IMR-90 (cell line): ENCODE results near the gene FUBP3. TPM values are rescaled to one million over a fixed set of nuclear protein-coding genes. Genes with fewer than 3 reads are reported as not detected.

Experiments used
- ATAC-seq: fragments of 200-7000 bp; cut with Tn5 transposase; 2 replicates; pipeline ENCODE4 v1.9.1; 2020; ENCODE audit warnings: low read depth, mild to moderate bottlenecking, moderate library complexity
- BruUV-seq: library from RNA; stranded (reverse); fragments of 400-500 nt; replicated peaks from 2 replicates; lab custom pipeline; 2021; lab: Mats Ljungman, UMichigan
- CTCF ChIA-PET: fragments of 300-600 bp; formaldehyde crosslinking; extraction: SDS; loops from one replicate; lab custom pipeline; 2021; ENCODE audit warnings: antibody characterized with exemption; lab: Yijun Ruan, JAX
- POLR2A ChIA-PET: fragments of 300-600 bp; sonication (Branson Sonifier 250); formaldehyde crosslinking; loops from one replicate; lab custom pipeline; 2022; ENCODE audit warnings: antibody characterized with exemption; ENCODE audit not compliant: unreplicated experiment; lab: Charles Lee
- DNase-seq: peaks from one replicate; pipeline ENCODE4 v3.0.0; 2013
- H2AFZ ChIP-seq: replicated peaks from 2 replicates; pipeline ENCODE3; 2013; ENCODE audit warnings: low read length, mild to moderate bottlenecking; ENCODE audit not compliant: poor library complexity
- H2AK5ac ChIP-seq: 2 replicates; pipeline ENCODE4 v1.6.1; 2013; ENCODE audit warnings: low read depth, low read length, inconsistent platforms
- H2AK9ac ChIP-seq: replicated peaks from 2 replicates; pipeline ENCODE3; 2013; ENCODE audit warnings: mild to moderate bottlenecking, low read depth, low read length, moderate library complexity; ENCODE audit not compliant: poor library complexity
- H2BK120ac ChIP-seq: 2 replicates; pipeline ENCODE4 v1.6.1; 2013; ENCODE audit warnings: low read depth, low read length, inconsistent platforms
- H2BK15ac ChIP-seq: 3 replicates; pipeline ENCODE4 v1.6.1; 2013; ENCODE audit warnings: low read depth, low read length, inconsistent platforms
- H2BK20ac ChIP-seq: 2 replicates; pipeline ENCODE4 v1.6.1; 2013; ENCODE audit warnings: low read depth, mild to moderate bottlenecking, inconsistent platforms, low read length, moderate library complexity
- H2BK5ac ChIP-seq: 2 replicates; pipeline ENCODE4 v1.6.1; 2013; ENCODE audit warnings: mild to moderate bottlenecking, low read depth, low read length, inconsistent platforms; ENCODE audit not compliant: poor library complexity, severe bottlenecking
- H3K14ac ChIP-seq: replicated peaks from 2 replicates; pipeline ENCODE4 v1.6.1; 2013; ENCODE audit warnings: low read depth, low read length, inconsistent platforms
- H3K18ac ChIP-seq: 2 replicates; pipeline ENCODE4 v1.6.1; 2013; ENCODE audit warnings: low read depth, low read length, control low read depth
- H3K23ac ChIP-seq: 2 replicates; pipeline ENCODE4 v1.6.1; 2013; ENCODE audit warnings: low read depth, low read length, inconsistent platforms
- H3K27ac ChIP-seq: 2 replicates; pipeline ENCODE4 v1.5.1; 2013; ENCODE audit warnings: mild to moderate bottlenecking, control low read depth, low read length; ENCODE audit not compliant: insufficient read depth
- H3K27me3 ChIP-seq: 2 replicates; pipeline ENCODE4 v1.6.1; 2013; ENCODE audit warnings: low read length; ENCODE audit not compliant: control insufficient read depth, insufficient read depth
- H3K36me3 ChIP-seq: 2 replicates; pipeline ENCODE4 v1.6.1; 2013; ENCODE audit warnings: low read length, mixed read lengths; ENCODE audit not compliant: control insufficient read depth, insufficient read depth
- H3K4ac ChIP-seq: 2 replicates; pipeline ENCODE4 v1.6.1; 2013; ENCODE audit warnings: low read depth, low read length, inconsistent platforms
- H3K4me1 ChIP-seq: 2 replicates; pipeline ENCODE4 v1.6.1; 2013; ENCODE audit warnings: low read length, mixed read lengths; ENCODE audit not compliant: control insufficient read depth, insufficient read depth
- H3K4me2 ChIP-seq: 2 replicates; pipeline ENCODE4 v1.6.1; 2013; ENCODE audit warnings: low read depth, mild to moderate bottlenecking, control low read depth, low read length, moderate library complexity
- H3K4me3 ChIP-seq: 2 replicates; pipeline ENCODE4 v1.5.1; 2013; ENCODE audit warnings: low read depth, mild to moderate bottlenecking, control low read depth, low read length, moderate library complexity; ENCODE audit not compliant: insufficient read depth
- H3K56ac ChIP-seq: 2 replicates; pipeline ENCODE4 v1.6.1; 2013; ENCODE audit warnings: low read length, inconsistent platforms; ENCODE audit not compliant: insufficient read depth; ENCODE audit errors: extremely low read depth
- H3K79me1 ChIP-seq, 2 experiments: 2 replicates each; pipeline ENCODE4 v1.6.1; 2013; ENCODE audit warnings: low read length in 2 of 2, inconsistent platforms in 1 of 2, low read depth in 1 of 2
- H3K9ac ChIP-seq: 2 replicates; pipeline ENCODE4 v1.6.1; 2013; ENCODE audit warnings: low read depth, low read length, control low read depth
- H3K9me1 ChIP-seq: 2 replicates; pipeline ENCODE4 v1.6.1; 2013; ENCODE audit warnings: low read length, inconsistent platforms; ENCODE audit not compliant: insufficient read depth
- H3K9me3 ChIP-seq: 2 replicates; pipeline ENCODE4 v1.6.1; 2013; ENCODE audit warnings: low read length; ENCODE audit not compliant: control insufficient read depth, insufficient read depth
- H4K20me1 ChIP-seq: 2 replicates; pipeline ENCODE4 v1.6.1; 2013; ENCODE audit warnings: low read length, inconsistent platforms; ENCODE audit not compliant: insufficient read depth
- H4K5ac ChIP-seq: 2 replicates; pipeline ENCODE4 v1.6.1; 2013; ENCODE audit warnings: mild to moderate bottlenecking, low read depth, low read length, control low read depth
- H4K8ac ChIP-seq, 2 experiments: 2 replicates each; pipeline ENCODE4 v1.6.1; 2013; ENCODE audit warnings: low read depth in 2 of 2, low read length in 2 of 2, control low read depth in 1 of 2, inconsistent platforms in 1 of 2
- H4K91ac ChIP-seq: 2 replicates; pipeline ENCODE4 v1.6.1; 2013; ENCODE audit warnings: low read depth, low read length, inconsistent platforms; ENCODE audit not compliant: insufficient read depth
- BHLHE40 ChIP-seq: fragments of 150-350 bp; IDR thresholded peaks from 2 replicates; pipeline ENCODE4 v1.6.1; 2016; ENCODE audit warnings: mild to moderate bottlenecking, low read depth, low read length
- CEBPB ChIP-seq: IDR thresholded peaks from 2 replicates; pipeline ENCODE4 v1.6.1; 2012; ENCODE audit warnings: low read depth, low read length, improper control_type of control experiment
- MAFK ChIP-seq: IDR thresholded peaks from 2 replicates; pipeline ENCODE4 v1.6.1; 2012; ENCODE audit warnings: low read depth, low read length, improper control_type of control experiment
- MAZ ChIP-seq: IDR thresholded peaks from 2 replicates; pipeline ENCODE4 v1.6.1; 2012; ENCODE audit warnings: low read depth, mild to moderate bottlenecking, low read length, improper control_type of control experiment, moderate library complexity, borderline replicate concordance
- MXI1 ChIP-seq: IDR thresholded peaks from 2 replicates; pipeline ENCODE4 v1.6.1; 2012; ENCODE audit warnings: low read depth, mild to moderate bottlenecking, low read length, moderate library complexity, borderline replicate concordance
- NFE2L2 ChIP-seq: fragments of 150-350 bp; IDR thresholded peaks from 2 replicates; pipeline ENCODE4 v1.6.1; 2016; ENCODE audit warnings: low read depth, mild to moderate bottlenecking, low read length
- POLR2A ChIP-seq: IDR thresholded peaks from 2 replicates; pipeline ENCODE4 v1.6.1; 2012; ENCODE audit warnings: mild to moderate bottlenecking, low read depth, low read length
- RAD21 ChIP-seq: IDR thresholded peaks from 2 replicates; pipeline ENCODE4 v1.6.1; 2012; ENCODE audit warnings: low read length, improper control_type of control experiment
- WGBS, 2 experiments: methylation state at CpG; one replicate each; pipeline versions ENCODE4 v1.1.5 to v1.1.7; 2013; ENCODE audit warnings: missing lambda C conversion rate in 2 of 2; ENCODE audit not compliant: insufficient read length in 1 of 2; ENCODE audit errors: extremely low coverage in 2 of 2; 5-methylcytosine and 5-hydroxymethylcytosine counted together
- dilution Hi-C: fragments of 300-500 bp; cut with HindIII; formaldehyde crosslinking; loops from one replicate; pipeline ENCODE4 v1.14.3; 2018; ENCODE audit warnings: low sequenced_read_pairs; ENCODE audit not compliant: unreplicated experiment
- in situ Hi-C: fragments of 300-500 bp; cut with MboI; formaldehyde crosslinking; loops from 3 replicates; pipeline ENCODE4 v1.14.3; 2019; ENCODE audit warnings: low sequenced_read_pairs, inconsistent platforms, mixed read lengths
- intact Hi-C: fragments of 100-400 bp; cut with micrococcal nuclease; formaldehyde crosslinking; loops from 2 replicates; pipeline ENCODE4 v1.10.0; 2022
- polyA plus RNA-seq, 3 experiments: library from polyadenylated mRNA; depleted of rRNA; stranded (reverse); fragments of >200 nt; gene quantifications; 2 replicates each; pipeline ENCODE4 v1.2.3, GENCODE V29; 2012; ENCODE audit warnings: low replicate concordance in 1 of 3
- total RNA-seq: library from RNA; depleted of rRNA; stranded (reverse); fragments of >200 nt; gene quantifications from 2 replicates; pipeline ENCODE4 v1.2.3, GENCODE V29; 2012
- TF ChIP-seq, protein P1 (sequence below): conservative IDR thresholded peaks from 2 replicates; pipeline ENCODE4 v1.5.1; 2012; ENCODE audit warnings: mild to moderate bottlenecking, low read depth, low read length, improper control_type of control experiment

FUBP3 gene
- total and polyA plus RNA-seq, 2 of the 4 experiments (the other 2 are of a cell fraction) = 32.3 to 50.1 TPM

DNA sequence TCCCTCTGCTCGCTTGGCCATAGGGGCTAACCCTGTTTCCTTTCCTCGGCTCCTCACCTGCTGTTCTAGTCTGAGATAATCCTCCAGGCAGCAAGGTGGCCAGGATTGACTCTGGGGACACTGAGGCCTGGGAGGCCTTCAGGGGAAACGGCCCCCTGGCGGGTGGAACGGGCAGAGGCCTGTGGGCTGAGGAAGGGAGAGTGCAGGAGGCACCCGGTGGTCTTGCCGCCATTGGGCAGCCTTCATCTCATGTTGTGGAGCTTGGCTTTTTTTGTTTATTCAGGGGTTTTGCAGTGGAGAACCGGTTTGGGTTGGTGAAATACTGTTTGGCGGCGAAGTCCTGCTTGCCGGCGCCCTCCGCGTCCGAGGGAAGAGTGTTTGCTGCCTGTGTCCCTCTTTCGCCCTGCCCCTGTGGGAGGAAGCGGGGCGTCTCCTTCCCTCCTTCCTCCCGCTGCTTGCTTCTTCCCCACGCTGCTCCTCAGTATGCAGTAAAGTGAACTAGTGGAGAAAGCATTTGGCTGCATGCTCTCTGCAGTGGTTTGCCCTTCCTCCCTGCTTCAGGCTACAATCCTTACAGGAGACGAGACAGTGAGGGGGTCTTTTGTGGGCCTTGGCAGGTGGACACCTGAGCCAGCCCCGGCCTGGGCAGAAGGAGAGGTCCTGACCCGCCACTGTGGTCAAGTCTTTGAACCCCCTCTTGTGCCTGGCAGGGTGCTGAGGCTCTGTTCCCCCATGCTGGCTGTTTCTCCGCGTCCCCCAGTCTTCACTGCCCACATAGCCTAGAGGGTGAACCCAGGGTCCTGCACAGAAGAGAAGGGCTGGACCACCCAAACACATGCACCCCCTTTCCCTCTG, 54.2 kb downstream of the FUBP3 start:
- Histone ChIP-seq H2BK20ac (no peak overlapping the region), H2BK120ac (no peak overlapping the region), H3K56ac (no peak overlapping the region), H4K20me1 (no peaks in the 10 kb centered on the region; the same call in 1 of the 2 replicates), H3K79me1 (no peaks in the 10 kb centered on the region; a peak in 1 of 4 replicates), H4K5ac (no peak overlapping the region), H2AFZ (peak overlapping the region; percentile 58), H4K8ac (no peak overlapping the region), H3K9ac (no peak overlapping the region), H2AK5ac (no peak overlapping the region), H3K27me3 (no peaks in the 10 kb centered on the region), H3K9me1 (peaks cover 3% of the 10 kb centered on the region; the same call in 1 of the 2 replicates), H3K14ac (no peak overlapping the region), H4K91ac (no peak overlapping the region), H3K18ac (no peak overlapping the region), H2AK9ac (no peak overlapping the region), H2BK15ac (no peak overlapping the region), H3K4ac (no peak overlapping the region), H2BK5ac (no peak overlapping the region), H3K9me3 (no peaks in the 10 kb centered on the region), H3K36me3 (peaks cover 76% of the 10 kb centered on the region), H3K4me1 (no peaks in the 10 kb centered on the region), H3K4me3 (no peak overlapping the region), H3K27ac (no peak overlapping the region), H3K23ac (no peak overlapping the region), H3K4me2 (no peak overlapping the region)
- ATAC-seq = no peak
- dilution Hi-C loops (no loop called here), in situ Hi-C loops (no loop called here), intact Hi-C loops (no loop called here)
- CTCF ChIA-PET = no interaction called here
- DNase-seq = no peak
- WGBS, 2 experiments = 100% methylated on average over 3 of the region's 25 CpGs; no CpG with 5 or more reads in 1 of the 2 experiments
- POLR2A ChIA-PET = no interaction called here
- no TSS peak for BruUV-seq
- TF ChIP-seq, protein P1, sequence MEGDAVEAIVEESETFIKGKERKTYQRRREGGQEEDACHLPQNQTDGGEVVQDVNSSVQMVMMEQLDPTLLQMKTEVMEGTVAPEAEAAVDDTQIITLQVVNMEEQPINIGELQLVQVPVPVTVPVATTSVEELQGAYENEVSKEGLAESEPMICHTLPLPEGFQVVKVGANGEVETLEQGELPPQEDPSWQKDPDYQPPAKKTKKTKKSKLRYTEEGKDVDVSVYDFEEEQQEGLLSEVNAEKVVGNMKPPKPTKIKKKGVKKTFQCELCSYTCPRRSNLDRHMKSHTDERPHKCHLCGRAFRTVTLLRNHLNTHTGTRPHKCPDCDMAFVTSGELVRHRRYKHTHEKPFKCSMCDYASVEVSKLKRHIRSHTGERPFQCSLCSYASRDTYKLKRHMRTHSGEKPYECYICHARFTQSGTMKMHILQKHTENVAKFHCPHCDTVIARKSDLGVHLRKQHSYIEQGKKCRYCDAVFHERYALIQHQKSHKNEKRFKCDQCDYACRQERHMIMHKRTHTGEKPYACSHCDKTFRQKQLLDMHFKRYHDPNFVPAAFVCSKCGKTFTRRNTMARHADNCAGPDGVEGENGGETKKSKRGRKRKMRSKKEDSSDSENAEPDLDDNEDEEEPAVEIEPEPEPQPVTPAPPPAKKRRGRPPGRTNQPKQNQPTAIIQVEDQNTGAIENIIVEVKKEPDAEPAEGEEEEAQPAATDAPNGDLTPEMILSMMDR = no peak
- TF ChIP-seq POLR2A (no peak), CEBPB (no peak), NFE2L2 (no peak), MAZ (no peak), MAFK (no peak), MXI1 (no peak), RAD21 (no peak), BHLHE40 (no peak)
